GM21529 (cell line): Measurements from ENCODE around the gene PPP6C.
"Not testable (repeated sequence)": the region's sequence is repeated elsewhere in the genome, so short reads cannot be mapped to it uniquely, and the experiment has no call there.

Experiments
- ATAC-seq: cut with Tn5 transposase; IDR thresholded peaks from one replicate; pipeline ENCODE4 v1.9.1; 2021; ENCODE audit not compliant: unreplicated experiment

The PPP6C gene

GRCh38 chr9:125183054-125183453 lies 6.5 kb downstream of the PPP6C start:
- ATAC-seq = no peak

DNA sequence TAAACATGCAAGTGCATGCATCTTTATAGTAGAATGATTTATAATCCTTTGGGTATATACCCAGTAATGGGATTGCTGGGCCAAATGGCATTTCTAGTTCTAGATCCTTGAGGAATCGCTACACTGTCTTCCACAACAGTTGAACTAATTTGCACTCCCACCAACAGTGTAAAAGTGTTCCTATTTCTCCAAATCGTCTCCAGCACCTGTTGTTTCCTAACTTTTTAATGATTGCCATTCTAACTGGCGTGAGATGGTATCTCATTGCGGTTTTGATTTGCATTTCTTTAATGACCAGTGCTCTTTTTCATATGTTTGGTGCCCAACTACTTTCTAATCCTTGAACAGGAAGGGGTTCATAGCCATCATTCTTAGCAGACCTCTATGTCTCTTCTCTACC lies 7.8 kb downstream of the PPP6C start:
- ATAC-seq = not testable (repeated sequence)

- no peak for ATAC-seq
Observed at GRCh38 chr9:125180876-125181275, 8.7 kb downstream of the PPP6C start.

DNA sequence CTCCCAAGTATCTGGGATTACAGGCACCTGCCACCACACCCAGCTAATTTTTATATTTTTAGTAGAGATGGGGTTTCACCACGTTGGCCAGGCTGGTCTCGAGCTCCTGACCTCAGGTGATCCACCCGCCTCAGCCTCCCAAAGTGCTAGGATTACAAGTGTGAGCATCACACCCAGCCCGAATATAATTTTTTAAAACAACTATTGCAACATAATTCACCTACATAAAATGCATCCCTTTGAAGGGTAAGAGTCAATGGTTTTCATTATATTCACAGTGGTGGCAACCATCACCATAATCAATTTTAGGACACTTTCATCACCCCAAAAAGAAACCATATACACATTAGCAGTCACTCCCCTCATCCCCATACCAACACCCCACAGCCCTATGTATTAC lies 9.8 kb downstream of the PPP6C start:
- ATAC-seq = not testable (repeated sequence)

- ATAC-seq = no peak
Observed at GRCh38 chr9:125177888-125178287, 11.7 kb downstream of the PPP6C start.

- ATAC-seq = no peak
Observed at GRCh38 chr9:125176636-125177035, 13.0 kb downstream of the PPP6C start.

GRCh38 chr9:125172031-125172755 lies 17.4 kb downstream of the PPP6C start:
- ATAC-seq = no peak

DNA sequence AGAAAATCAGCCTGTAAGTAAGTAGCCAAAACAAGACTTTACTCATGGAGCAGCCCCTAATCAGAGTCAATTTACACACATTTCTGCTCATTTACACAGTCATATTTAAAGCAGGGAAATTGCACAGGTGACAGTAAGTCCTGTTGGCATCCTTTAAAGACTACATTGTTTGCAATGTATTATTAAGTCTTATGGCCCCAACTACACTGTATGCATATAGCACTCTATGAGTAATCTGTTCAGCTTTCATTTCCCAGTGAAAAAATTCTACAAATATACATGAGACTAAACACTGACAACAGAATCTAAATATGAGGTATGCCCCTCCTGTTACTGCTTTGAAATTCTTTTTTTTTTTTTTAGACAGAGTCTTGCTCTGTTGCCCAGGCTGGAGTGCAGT lies 19.7 kb downstream of the PPP6C start:
- no peak for ATAC-seq

DNA sequence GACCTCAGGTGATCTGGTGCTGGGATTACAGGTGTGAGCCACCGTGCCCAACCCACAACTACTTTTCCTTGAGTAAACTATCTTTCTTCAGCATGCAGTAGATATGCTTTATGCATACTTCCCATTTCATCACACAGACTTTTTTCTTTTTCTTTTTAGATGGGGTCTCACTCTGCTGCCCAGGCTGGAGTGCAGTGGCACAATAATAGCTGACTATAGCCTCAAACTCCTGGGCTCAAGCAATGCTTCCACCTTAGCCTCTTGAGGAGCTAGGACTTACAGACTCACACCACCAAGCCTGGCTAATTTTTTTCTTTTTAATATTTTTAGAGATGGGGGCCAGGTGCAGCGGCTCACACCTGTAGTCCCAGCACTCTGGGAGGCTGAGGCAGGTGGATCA lies 22.8 kb downstream of the PPP6C start:
- ATAC-seq = no peak

GRCh38 chr9:125162891-125163290 lies 26.7 kb downstream of the PPP6C start:
- ATAC-seq = not testable (repeated sequence)

DNA sequence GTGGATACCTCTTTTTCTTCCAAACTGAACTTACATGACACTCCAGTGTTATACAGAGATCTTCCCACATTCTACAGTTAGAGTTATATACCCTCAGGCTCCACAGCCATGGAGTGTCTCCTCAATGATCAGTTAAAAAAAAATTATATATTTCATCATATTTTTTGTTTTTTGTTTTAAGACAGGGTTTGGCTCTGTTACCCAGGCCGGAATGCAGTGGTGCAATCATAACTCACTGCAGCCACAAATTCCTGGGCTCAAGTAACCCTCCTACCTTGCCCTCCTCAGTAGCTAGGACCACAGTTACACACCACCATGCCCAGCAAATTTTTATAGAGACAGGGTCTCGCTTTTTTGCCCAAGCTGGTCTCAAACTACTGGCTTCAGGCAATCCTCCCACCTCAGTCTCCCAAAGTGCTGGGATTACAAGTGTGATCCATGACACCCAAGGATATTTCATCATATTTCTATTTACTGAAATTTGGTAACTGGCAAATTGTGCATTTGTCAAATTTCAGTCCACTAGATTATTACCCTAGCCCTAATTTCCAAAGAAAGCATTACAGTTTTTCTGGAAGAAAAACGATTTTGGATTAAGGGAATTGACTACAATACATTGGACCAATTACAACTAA lies 28.2 kb downstream of the PPP6C start:
- ATAC-seq = no peak

DNA sequence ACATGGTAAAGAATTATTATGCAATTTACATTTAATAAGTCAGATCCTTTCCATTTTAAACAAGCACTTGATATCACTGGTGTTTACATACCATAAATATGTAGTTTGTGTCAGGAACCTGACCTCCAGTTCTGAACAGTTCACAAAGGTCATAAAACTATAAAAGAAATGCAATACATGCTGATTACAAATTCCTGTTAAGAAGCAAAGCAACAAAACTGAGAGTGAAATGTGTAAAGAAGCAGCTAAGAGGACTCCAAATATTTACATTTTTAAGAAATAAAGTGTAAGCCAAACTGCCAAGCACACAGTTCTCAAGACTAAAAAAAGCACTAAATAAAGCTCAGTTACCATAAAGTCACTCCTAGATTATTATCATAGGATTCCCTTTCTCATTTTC lies 28.9 kb downstream of the PPP6C start:
- ATAC-seq = no peak

DNA sequence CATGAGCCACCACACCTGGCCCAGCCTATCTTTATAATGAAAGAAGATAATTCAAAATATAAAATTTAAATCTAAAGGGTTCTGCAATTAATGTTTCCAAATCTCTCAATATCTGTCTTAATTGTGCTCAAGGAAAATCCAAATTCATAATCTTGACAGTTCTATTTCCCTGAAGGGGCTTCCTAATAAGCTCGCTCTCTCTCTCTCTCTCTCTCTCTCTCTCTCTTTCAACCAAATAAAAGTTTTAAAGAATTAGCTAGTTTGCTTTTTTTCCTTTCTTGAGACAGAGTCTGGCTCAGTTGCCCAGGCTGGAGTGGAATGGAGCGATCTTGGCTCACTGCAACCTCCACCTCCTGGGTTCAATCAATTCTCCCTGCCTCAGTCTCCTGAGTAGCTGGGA lies 33.1 kb downstream of the PPP6C start:
- ATAC-seq = no peak

- no peak for ATAC-seq
Observed at GRCh38 chr9:125153712-125154367, 35.8 kb downstream of the PPP6C start.

GRCh38 chr9:125151730-125152129 lies 37.9 kb downstream of the PPP6C start:
- no peak for ATAC-seq

- ATAC-seq = no peak
Observed at GRCh38 chr9:125150349-125151245, 39.0 kb downstream of the PPP6C start.

- ATAC-seq = no peak
Observed at GRCh38 chr9:125147401-125147951, 42.1 kb downstream of the PPP6C start.

DNA sequence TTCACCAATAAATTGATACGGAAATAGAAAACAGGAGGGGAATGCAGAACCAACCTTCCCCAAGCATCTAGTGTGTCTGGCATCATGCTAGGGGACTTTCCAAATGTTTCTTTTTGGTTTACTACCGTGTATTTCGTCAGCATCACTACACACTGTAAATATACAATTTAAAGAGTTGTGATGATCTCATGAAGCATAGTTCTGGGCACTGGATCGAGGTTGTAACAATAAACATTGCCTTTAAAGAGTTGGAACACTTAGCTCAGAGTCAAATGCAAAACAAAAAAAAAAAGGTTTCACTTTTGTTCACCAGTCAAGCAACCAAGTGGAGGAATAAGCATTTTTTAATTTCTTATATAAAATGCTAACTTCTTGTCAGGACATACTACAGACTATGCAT lies 43.4 kb downstream of the PPP6C start:
- no peak for ATAC-seq

- ATAC-seq = no peak
Observed at GRCh38 chr9:125145425-125145824, 44.2 kb downstream of the PPP6C start.

GRCh38 chr9:125143377-125144090 lies 46.1 kb downstream of the PPP6C start, which contains the start of gene SCAI:
Gene SCAI (minus strand): TSS chr9:125143528. CDS start chr9:125143437, 91 bp downstream.
- peak; percentile 99 for ATAC-seq
